Stimulated activated CD8-positive, alpha-beta memory T cell treated with anti-CD3 and anti-CD28 coated beads, Interleukin-15, amount 100 ng/mL, for 48 hours (primary cell): Measurements from ENCODE around the gene NEURL2.

ENCODE experiments used
- DNase-seq, 2 donors: peaks; one replicate each; pipeline ENCODE4 v3.0.0-alpha.2; 2020; ENCODE audit warnings: low read depth in 2 of 2

Gene NEURL2

DNA sequence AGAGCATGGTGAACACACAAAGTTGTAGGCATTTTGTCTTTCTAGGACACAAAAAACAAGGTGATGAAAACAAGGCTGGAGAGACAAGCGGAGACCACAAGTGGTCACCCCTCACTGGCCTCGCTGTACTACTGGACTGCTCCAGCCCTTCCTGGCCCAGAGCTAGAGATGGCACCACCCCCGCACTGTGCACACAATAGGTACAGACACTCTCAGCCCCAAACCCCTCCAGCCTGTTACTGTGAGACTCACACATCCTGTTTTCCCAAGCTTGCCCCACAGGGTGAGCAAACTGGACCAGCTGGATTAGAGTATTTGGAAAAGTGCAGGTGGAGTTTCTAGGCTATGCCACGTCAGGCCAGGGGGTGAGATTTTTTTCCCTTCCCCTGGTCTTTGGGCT, 18.4 kb downstream of the NEURL2 start:
- DNase-seq, result no peak

DNA sequence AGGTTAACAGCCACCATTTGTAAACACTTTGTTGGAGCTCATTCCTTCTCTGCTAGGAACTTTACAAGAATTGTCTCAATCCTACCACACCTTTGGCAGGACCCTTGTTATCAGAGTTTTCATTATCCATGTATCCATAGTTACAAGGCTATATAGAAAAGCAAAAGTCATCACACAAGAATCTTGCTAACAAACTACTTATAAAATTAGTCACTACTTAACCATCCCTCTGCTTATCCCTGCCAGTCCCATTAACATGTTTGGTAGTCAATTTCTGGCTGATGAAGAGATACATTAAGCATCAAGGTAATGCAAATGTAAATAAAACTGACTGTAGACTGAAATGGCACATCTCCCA, 23.2 kb downstream of the NEURL2 start:
- DNase-seq, result no peak

DNA sequence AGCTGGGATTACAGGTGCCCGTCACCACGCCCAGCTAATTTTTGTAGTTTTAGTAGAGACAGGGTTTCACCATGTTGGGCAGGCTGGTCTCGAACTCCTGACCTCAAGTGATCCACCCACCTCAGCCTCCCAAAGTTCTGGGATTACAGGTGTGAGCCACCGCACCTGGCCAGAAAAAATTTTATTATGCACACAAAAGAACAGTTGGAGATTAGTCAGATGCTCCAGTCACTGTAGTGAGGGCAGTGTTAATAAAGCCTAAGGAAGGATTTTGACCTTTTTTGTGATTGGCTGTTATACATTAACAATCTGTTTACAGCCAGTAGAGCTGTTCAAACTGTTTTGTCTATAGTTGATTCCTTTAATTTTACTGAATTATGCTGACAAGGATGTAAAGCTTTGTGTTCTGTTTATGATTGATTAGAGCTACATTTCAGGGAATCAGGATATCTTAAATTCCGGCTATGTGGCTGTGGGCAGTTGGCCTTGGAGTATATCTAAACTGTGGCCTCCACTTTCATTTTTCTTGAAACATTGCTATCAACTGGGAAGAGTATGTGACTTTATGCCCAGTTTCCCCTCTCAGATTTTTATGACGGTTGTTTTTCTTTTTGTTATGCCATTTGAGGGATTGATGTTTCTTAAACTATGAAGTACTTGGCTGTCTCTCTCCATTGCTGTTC, 23.7 kb downstream of the NEURL2 start:
- DNase-seq, result no peak

DNA sequence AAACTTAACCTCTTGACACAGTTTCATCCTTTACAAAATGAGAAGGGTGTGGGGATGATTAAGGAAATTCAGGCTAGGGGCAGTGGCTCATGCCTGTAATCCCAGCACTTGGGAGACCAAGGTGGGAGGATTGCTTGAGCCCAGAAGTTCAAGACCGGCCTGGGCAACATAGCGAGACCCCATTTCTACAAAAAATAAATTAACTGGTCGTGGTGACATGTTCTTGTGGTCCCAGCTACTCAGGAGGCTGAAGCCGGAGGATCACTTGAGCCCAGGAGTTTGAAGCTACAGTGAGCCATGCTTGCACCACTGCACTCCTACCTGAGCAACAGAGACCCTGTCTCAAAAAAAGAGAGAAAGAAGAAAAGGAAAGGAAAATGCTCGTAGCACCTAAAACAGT, 24.6 kb downstream of the NEURL2 start:
- DNase-seq, result no peak

DNA sequence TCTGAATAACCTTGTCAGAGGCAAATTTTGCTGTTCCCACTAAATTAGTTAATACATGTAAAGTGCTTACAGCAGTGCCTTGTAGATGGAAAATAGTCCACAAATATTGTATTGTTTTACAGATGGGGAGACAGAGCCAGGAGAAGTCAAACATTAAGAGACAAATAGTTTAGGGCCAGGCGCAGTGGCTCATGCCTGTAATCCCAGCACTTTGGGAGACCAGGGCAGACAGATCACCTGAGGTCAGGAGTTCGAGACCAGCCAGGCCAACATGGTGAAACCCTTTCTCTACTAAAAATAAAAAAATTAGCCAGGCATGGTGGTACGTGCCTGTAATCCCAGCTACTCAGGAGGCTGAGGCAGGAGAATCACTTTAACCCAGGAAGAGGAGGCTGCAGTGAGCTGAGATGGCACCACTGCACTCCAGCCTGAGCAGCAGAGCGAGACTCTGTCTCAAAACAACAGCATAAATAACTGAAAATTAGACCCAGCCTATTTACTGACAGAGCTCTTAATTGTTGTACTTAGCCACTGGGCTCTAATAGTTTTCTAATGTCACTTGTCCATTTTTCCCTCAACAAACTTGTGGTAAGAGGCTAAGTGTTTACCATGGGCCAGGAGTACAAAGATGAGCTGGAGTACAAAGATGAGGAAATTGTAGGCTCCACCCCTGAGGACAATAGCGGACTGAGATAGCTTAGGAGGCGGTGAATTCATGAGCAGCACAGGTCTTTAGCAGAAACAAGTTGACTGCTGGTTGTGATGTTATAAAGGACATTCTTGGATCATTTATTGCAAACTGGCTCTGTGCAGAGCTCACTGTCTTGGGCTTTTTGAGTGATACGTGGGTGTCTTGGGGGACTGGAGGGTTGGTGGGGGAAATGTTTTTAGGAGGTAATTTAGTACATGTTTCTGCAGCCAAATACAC, 27.2 kb downstream of the NEURL2 start:
- no peak for DNase-seq

DNA sequence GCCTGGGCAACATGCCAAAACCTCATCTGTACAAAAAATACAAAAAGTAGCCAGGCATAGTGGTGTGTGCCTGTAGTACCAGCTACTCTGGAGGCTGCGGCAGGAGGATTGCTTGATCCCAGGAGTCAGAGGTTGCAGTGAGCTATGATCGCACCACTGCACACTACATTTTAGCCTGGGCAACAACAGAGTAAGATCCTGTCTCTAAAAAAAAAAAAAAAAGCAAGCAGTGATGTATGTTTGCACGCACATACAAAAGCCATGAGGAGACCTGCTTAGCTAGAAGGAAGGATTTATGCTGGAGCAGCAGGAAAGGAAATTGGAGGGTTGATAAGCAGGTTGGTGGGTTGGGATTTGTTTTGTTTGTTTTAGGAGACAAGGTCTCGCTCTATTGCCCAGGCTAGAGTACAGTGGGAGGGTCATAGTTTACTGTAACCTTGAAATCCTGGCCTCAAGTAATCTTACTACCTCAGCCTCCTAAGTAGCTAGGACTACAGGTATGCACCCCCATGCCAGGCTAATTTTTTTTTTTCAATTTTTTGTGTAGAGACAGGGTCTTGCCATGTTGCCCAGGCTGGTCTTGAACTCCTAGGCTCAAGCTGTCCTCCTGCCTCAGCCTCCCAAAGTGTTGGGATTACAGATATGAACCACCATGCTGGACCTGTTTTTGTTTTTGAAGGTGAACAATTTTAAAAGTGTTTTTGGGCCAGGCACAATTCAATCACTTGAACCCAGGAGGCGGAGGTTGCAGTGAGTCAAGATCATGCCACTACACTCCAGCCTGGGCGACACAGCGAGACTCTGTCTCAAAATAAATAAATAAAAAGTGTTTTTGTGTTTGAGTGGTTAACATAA, 29.6 kb downstream of the NEURL2 start:
- no peak for DNase-seq

DNA sequence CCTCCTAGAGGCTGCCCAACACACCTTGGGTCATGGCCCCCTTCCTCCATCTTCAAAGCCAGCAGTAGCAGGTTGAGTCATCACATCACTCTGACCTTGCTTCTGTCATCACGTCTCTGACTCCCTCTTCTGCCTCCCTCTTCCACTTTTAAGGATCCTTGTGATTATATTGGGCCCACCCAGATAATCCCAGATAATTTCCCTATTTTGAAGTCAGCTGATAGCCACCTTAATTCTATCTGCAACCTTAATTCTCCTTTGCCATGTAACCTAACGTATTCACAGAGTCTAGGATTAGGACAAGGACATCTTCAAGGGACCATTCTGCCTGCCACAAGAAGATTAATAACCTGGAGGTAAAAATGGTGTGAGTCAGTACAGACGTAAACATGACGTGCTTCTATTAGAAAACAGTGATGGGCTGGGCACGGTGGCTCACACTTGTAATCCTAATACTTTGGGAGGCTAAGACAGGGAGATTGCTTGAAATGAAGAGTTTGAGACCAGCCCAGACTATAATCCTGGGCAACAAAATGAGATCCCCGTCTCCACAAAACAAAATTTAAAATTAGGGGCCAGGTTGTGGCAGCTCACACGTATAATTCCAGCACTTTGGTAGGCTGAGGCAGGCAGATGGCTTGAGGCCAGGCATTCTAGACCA, 30.3 kb downstream of the NEURL2 start:
- DNase-seq, result no peak

DNA sequence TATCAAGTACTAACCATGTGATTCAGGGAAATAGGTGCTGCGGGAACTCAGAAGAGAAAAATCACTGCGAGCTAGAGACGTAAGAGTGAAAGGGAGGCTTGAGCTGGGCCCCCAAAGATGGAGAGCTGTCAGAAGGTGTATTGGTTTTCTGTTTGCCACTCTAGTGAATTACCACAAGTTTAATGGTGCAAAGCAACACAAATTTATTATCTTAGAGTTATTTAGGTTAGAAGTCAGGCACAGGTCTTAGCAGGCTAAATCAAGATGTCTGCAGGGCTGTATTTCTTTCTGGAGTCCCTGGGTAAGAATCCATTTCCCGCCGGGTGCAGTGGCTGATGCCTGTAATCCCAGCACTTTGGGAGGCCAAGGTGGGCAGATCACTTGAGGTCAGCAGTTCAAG, 31.1 kb downstream of the NEURL2 start:
- DNase-seq, result no peak

DNA sequence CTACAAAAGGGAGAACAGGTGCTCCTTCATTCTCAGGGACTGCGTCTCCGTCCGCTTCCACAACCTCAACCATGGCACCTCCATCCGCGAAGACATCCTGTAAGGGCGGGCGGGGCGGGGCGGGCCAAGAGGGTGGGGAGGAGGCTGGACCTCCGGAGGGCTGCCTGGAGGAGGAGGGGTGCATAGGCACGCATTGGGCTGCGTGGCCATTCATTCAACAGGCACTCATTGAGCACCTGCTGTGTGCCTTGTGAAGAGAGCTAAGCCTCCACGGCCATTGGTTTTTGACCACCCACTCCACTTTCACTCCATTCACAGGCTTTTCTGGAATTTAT, 33.2 kb downstream of the NEURL2 start:
- peak in 1 of 2 donors; percentile 38 for DNase-seq

DNA sequence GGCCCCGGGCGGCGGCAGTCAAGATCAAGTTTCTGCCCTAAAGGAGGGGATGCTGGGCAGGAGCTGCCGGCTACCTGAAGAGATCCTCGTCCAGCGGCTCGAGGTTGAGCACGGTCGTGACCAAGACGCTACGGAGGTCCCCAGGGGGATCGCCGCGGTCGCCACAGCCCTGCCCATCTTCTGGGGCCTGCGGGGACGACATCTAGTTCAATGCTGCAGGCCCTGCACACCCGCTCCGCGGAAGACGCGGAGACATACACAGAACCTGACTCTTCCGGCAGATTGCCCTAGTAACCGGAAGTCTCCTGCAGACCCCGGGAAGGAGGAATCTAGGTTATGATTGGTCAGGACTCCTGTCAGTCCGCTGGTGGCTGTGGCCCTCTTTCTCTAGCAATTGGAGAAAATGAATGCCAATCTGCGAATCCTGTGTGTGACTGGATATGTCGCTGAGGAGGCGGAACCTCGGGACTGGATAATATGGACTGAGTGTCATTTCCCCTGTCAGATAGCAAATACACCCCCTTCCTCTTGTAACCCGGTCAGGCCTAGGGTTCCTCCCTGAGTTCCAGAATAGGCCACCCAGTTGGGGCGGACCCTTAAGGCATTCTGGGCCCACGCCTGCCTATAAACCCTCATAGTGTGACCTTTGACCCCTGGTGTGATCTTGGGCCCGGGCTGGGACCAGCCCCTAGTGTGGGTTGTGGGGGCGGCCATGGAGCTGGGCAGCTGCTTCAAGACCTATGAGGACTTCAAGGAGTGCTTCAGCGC, 33.7 kb downstream of the NEURL2 start, which contains the start of the genes ACOT8 and ZSWIM3:
Gene ACOT8 (minus strand): TSS at position 279 of the 768 bp plus-strand sequence. CDS start 77 bp downstream, at position 202.
Gene ZSWIM3 (plus strand): TSS at position 501 of the 768 bp plus-strand sequence. CDS start 212 bp downstream, at position 713.
- DNase-seq, result peak; percentile 89 to 90

DNA sequence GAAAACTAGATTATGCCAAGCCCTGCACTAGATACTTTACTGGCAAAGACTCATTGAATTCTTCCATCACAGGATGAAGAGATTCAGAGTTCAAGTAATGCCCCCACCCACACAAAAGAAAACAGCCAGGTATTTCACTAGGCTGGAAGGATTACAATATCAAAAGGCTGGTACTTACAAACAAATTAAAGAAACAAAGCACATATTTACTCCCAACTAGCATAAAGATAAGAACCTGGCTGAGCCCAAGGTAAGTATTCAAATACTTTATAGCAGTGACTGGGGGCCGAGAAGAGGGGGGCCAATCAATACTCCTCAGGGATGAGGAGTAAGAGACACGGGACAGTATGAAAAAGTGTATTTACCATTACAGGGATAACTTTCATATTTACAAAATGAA, 37.5 kb downstream of the NEURL2 start:
- DNase-seq, result no peak

DNA sequence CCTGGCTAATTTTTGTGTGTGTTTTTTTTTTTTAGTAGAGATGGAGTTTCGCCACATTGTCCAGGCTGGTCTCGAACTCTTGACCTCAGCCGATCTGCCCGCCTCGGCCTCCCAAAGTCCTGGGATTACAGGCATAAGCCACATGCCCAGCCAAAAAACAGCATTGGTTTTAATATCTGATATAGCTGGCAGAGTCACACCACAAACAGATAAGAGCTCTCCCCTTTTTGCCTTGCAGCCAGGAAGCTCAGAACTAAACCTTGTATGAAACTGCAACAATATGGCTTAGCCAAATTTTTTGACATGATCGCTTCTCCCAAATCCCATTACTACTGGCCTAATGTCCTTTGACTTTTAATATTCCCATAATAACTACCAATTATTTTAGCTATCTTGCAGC, 38.7 kb downstream of the NEURL2 start:
- no peak for DNase-seq

DNA sequence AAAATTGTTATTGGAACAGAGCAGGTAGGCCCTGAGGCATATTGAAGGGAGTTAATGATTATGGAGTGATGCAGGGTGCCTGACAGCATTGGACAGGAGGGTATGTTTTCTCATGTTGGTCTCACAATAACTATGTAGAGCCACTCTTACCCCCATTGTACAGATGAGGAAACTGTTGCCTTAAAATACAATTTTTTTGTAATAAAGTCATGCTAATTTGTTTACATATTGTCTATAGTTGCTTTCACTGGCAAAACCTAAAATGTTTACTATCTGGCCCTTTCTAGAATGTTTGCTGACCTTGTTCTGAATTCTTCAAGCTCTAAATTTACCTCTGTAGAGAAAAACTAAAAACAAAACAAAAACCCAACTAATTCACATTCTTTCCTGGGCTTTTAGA, 39.5 kb downstream of the NEURL2 start:
- no peak for DNase-seq

DNA sequence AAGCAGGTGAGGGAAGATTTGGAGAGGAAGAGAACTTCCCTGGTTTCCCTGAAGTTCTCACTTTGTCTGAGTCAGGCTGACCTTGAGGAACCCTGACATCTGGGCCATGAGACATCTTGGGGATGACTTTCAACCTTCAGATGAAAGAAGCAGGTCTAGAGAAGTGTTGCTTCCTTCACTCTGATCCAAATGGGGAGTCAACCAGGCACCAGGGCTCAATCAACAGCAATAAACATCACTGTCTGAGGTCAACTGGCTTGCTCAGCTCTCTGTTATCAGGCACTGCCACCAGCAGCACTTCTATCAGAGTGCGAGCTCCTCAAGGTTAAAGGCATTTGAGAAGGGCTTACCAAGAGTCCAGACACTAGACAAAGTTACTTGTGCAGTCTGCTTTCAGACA, 40.1 kb downstream of the NEURL2 start:
- DNase-seq, result no peak

DNA sequence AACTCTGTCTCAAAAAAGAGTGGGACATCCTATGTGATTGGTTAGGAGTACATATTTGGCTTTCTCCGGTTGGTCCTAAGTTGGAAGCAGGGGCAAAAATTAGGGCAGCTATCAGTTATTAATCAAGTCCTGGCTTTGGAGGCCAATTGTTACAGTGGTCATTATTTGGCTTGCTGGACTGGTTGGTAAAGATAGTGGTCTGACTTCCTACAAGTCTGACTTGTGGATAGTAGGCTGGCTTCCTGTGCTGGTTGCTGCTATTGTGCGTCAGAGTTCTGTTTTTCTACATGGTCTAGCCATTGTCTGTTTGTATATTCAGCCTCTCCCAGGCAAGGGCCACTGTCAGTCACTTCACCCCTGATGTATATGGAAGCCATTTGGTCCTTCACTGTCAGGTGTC, 40.8 kb downstream of the NEURL2 start:
- no peak for DNase-seq

DNA sequence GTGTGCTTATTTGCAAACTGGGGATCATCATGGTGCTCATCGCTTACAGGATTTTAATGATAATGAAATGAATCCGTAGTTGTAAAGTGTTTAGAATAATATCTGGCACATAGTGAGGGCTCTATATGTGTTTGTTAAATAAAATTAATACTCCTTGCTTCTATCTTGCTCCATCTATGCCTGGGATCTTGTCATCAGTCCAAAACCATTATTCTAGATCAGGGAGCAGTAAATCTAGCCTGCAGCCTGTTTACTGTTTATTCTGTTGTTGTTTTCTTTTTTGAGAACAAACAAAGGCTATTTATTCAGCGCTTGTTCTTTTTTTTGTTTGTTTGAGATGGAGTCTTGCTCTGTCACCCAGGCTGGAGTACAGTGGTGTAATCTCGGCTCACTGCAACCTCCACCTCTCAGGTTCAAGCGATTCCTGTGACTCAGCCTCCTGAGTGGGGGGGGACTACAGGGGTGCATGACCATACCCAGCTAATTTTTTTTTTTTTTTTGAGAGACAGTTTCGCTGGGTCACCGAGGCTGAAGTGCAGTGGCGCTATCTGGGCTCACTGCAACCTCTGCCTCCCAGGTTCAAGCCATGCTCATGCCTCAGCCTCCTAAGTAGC, 41.9 kb downstream of the NEURL2 start:
- DNase-seq, result no peak

DNA sequence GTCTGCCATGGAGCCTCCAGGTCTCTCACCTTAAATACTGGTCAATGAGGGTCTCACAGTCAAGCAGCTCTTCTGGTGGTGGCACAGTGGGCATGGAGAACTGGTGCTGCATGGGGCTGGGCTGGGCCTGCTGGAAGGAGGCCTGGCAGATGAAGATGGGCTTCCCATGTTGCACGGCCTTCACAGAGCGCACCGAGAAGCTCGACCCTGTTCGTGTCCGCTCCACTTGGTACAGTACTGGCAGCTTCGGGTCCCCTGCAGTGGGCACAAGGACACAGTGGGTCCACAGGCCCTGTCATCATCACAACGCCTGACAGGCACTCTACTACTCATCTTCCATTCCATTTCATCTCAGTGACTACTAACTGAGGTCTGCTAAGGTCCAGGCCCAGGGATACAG, 42.6 kb downstream of the NEURL2 start:
- no peak for DNase-seq

DNA sequence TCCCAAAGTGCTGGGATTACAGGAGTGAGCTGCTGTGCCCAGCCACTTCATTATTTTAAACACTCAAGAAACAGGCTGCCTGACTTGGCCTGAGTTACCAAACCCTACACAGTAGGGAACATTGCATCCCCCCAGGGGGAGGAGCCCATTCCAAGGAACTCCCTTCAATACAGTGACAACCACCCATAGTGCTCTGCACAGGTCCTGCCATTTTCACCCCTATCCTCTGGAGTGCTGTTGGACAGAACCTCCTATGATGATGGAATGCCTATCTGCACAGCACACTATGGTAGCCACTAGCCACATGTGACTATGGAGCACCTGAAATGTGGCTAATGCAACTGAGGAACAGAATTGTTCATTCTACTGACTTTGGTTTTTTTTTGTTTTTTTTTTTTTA, 45.6 kb downstream of the NEURL2 start:
- DNase-seq, result no peak

DNA sequence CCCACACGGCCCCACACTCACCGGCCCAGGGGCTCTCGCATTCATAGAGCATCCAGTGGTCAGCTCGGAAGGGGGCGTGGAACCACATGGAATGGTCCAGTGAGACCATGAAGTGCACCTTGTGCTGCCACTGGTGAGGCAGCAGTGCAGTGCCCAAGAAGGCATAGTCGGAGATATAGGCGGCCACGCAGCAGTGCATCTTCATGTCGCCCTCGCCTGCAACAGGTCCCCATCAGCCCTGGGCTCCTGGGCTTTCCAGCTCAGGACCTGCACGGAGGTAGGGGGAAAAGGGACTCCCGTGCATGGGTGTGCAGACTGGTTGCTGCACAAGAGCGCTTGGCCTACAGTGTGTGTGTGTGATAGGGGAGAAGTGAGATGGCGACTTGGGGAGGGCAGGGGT, 47.5 kb downstream of the NEURL2 start:
- no peak for DNase-seq

DNA sequence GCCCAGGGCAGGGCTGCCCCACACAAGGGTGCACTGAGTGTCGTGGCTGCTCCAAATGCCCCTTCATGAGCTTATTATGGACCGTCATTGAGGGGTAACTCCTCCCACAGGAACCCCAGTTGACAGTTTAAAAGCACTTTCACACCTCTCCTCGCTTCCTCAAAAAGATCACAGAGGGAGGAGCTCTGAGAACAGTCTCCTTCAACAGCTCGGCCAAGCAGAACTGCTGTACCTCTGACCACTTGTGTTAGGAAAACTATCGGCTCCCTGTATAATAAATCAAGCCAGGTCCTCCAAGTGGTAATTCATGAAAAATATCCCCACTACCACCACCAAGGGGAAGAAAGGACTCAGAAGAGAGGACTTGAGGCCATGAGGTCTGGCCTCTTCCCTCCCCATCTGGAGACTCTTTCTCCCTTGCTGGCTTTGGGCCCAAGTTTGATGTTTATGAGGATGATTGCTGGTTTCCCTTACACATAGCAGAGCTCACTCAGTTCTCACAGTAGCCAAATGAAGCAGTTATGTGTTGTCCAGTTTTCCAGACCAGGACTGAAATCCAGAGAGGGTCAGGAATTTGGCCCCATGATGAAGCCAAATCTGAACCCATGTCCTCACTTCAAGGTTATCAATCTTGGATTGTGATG, 48.7 kb downstream of the NEURL2 start:
- DNase-seq, result no peak
